ENCODE results near the gene RNU1-3.
"Not testable (repeated sequence)": the region's sequence is repeated elsewhere in the genome, so short reads cannot be mapped to it uniquely, and the experiment has no call there.

Gene RNU1-3

GRCh38 chr1:16687132-16687800, 20.5 kb upstream of the RNU1-3 start:
- not testable (repeated sequence) for H4K20me1 ChIP-seq (ENCODE audit: insufficient read depth, low read length, poor library complexity, severe bottlenecking); H2AFZ ChIP-seq (ENCODE audit: low read length); H3K9me2 ChIP-seq (replicated peaks; ENCODE audit: low read depth, low read length); H3F3A ChIP-seq (ENCODE audit: low read depth); H3K36me3 ChIP-seq (ENCODE audit: insufficient read depth, low read length); H3K4me3 ChIP-seq (ENCODE audit: low read length, poor library complexity, severe bottlenecking); H3K79me2 ChIP-seq (ENCODE audit: insufficient read depth, low read length); H3K4me2 ChIP-seq (ENCODE audit: low read depth, low read length, poor library complexity, severe bottlenecking); H3K27me3 ChIP-seq (ENCODE audit: insufficient read depth, low read length, poor library complexity, severe bottlenecking); H3K4me1 ChIP-seq (ENCODE audit: insufficient read depth, low read length, poor library complexity, severe bottlenecking); H3K9me3 ChIP-seq (ENCODE audit: insufficient read depth, low read depth, low read length); H3K9ac ChIP-seq (ENCODE audit: low read depth, low read length, poor library complexity, severe bottlenecking)

GRCh38 chr1:16685445-16686371, 19.0 kb upstream of the RNU1-3 start:
- not testable (repeated sequence) for H3K9me2 ChIP-seq (replicated peaks; ENCODE audit: low read depth, low read length); H3K36me3 ChIP-seq (ENCODE audit: insufficient read depth, low read length); H3K4me1 ChIP-seq (ENCODE audit: insufficient read depth, low read length, poor library complexity, severe bottlenecking); H3K79me2 ChIP-seq (ENCODE audit: insufficient read depth, low read length); H3K4me2 ChIP-seq (ENCODE audit: low read depth, low read length, poor library complexity, severe bottlenecking); H2AFZ ChIP-seq (ENCODE audit: low read length); H3F3A ChIP-seq (ENCODE audit: low read depth); H3K9ac ChIP-seq (ENCODE audit: low read depth, low read length, poor library complexity, severe bottlenecking); H3K4me3 ChIP-seq (ENCODE audit: low read length, poor library complexity, severe bottlenecking); H3K27me3 ChIP-seq (ENCODE audit: insufficient read depth, low read length, poor library complexity, severe bottlenecking); H4K20me1 ChIP-seq (ENCODE audit: insufficient read depth, low read length, poor library complexity, severe bottlenecking); H3K9me3 ChIP-seq (ENCODE audit: insufficient read depth, low read depth, low read length)

- H3K4me1 ChIP-seq (ENCODE audit: insufficient read depth, low read length, poor library complexity, severe bottlenecking); H3K79me2 ChIP-seq (ENCODE audit: insufficient read depth, low read length); H3K4me3 ChIP-seq (ENCODE audit: low read length, poor library complexity, severe bottlenecking); H3F3A ChIP-seq (ENCODE audit: low read depth); H2AFZ ChIP-seq (ENCODE audit: low read length); H3K4me2 ChIP-seq (ENCODE audit: low read depth, low read length, poor library complexity, severe bottlenecking); H3K27me3 ChIP-seq (ENCODE audit: insufficient read depth, low read length, poor library complexity, severe bottlenecking); H3K9me3 ChIP-seq (ENCODE audit: insufficient read depth, low read depth, low read length); H3K9me2 ChIP-seq (replicated peaks; ENCODE audit: low read depth, low read length); H4K20me1 ChIP-seq (ENCODE audit: insufficient read depth, low read length, poor library complexity, severe bottlenecking); H3K9ac ChIP-seq (ENCODE audit: low read depth, low read length, poor library complexity, severe bottlenecking); H3K36me3 ChIP-seq (ENCODE audit: insufficient read depth, low read length): not testable (repeated sequence)
- peak; percentile 31 for TF ChIP-seq CTCF (conservative IDR thresholded peaks at IDR 0.05; ENCODE audit: low read length)
These were observed 18.1 kb upstream of the RNU1-3 start for GRCh38 chr1:16684738-16685337.

- H3K9me2 ChIP-seq (replicated peaks; ENCODE audit: low read depth, low read length); H3K4me1 ChIP-seq (ENCODE audit: insufficient read depth, low read length, poor library complexity, severe bottlenecking); H3K36me3 ChIP-seq (ENCODE audit: insufficient read depth, low read length); H3K9ac ChIP-seq (ENCODE audit: low read depth, low read length, poor library complexity, severe bottlenecking); H3K27me3 ChIP-seq (ENCODE audit: insufficient read depth, low read length, poor library complexity, severe bottlenecking); H3K4me3 ChIP-seq (ENCODE audit: low read length, poor library complexity, severe bottlenecking); H3F3A ChIP-seq (ENCODE audit: low read depth); H2AFZ ChIP-seq (ENCODE audit: low read length); H3K4me2 ChIP-seq (ENCODE audit: low read depth, low read length, poor library complexity, severe bottlenecking); H3K9me3 ChIP-seq (ENCODE audit: insufficient read depth, low read depth, low read length); H3K79me2 ChIP-seq (ENCODE audit: insufficient read depth, low read length); H4K20me1 ChIP-seq (ENCODE audit: insufficient read depth, low read length, poor library complexity, severe bottlenecking): not testable (repeated sequence)
These were observed 17.4 kb upstream of the RNU1-3 start for GRCh38 chr1:16684152-16684551.

GRCh38 chr1:16682803-16683202, 16.1 kb upstream of the RNU1-3 start:
- not testable (repeated sequence) for H3K79me2 ChIP-seq (ENCODE audit: insufficient read depth, low read length); H4K20me1 ChIP-seq (ENCODE audit: insufficient read depth, low read length, poor library complexity, severe bottlenecking); H3K4me2 ChIP-seq (ENCODE audit: low read depth, low read length, poor library complexity, severe bottlenecking); H3K4me1 ChIP-seq (ENCODE audit: insufficient read depth, low read length, poor library complexity, severe bottlenecking); H3K9ac ChIP-seq (ENCODE audit: low read depth, low read length, poor library complexity, severe bottlenecking); H3K9me3 ChIP-seq (ENCODE audit: insufficient read depth, low read depth, low read length); H2AFZ ChIP-seq (ENCODE audit: low read length); H3K9me2 ChIP-seq (replicated peaks; ENCODE audit: low read depth, low read length); H3F3A ChIP-seq (ENCODE audit: low read depth); H3K27me3 ChIP-seq (ENCODE audit: insufficient read depth, low read length, poor library complexity, severe bottlenecking); H3K36me3 ChIP-seq (ENCODE audit: insufficient read depth, low read length); H3K4me3 ChIP-seq (ENCODE audit: low read length, poor library complexity, severe bottlenecking)

- not testable (repeated sequence) for H3K9me2 ChIP-seq (replicated peaks; ENCODE audit: low read depth, low read length); H3K4me3 ChIP-seq (ENCODE audit: low read length, poor library complexity, severe bottlenecking); H3F3A ChIP-seq (ENCODE audit: low read depth); H4K20me1 ChIP-seq (ENCODE audit: insufficient read depth, low read length, poor library complexity, severe bottlenecking); H3K79me2 ChIP-seq (ENCODE audit: insufficient read depth, low read length); H3K4me1 ChIP-seq (ENCODE audit: insufficient read depth, low read length, poor library complexity, severe bottlenecking); H3K9ac ChIP-seq (ENCODE audit: low read depth, low read length, poor library complexity, severe bottlenecking); H2AFZ ChIP-seq (ENCODE audit: low read length); H3K9me3 ChIP-seq (ENCODE audit: insufficient read depth, low read depth, low read length); H3K27me3 ChIP-seq (ENCODE audit: insufficient read depth, low read length, poor library complexity, severe bottlenecking); H3K4me2 ChIP-seq (ENCODE audit: low read depth, low read length, poor library complexity, severe bottlenecking); H3K36me3 ChIP-seq (ENCODE audit: insufficient read depth, low read length)
These were observed 13.6 kb upstream of the RNU1-3 start for GRCh38 chr1:16680366-16680765.
